Measurements from ENCODE around the gene F10. TPM values are rescaled to one million over a fixed set of nuclear protein-coding genes. Genes with fewer than 3 reads are reported as not detected.

Gene F10
- total RNA-seq, 5 donors from 2014 or later (not counting 1 experiment from before 2014, with no cell fraction given) = not detected

- H3K27me3 Mint-ChIP-seq = peaks cover 28 to 34% of the 10 kb centered on the region in 2 donors
- CTCF ChIA-PET = no interaction called here
These were observed 3.1 kb downstream of the F10 start for GRCh38 chr13:113125506-113126264.

GRCh38 chr13:113126265-113127150 lies 3.9 kb downstream of the F10 start:
- no peak overlapping the region for H3K4me3 Mint-ChIP-seq
- Histone ChIP-seq H3K4me3 (ENCODE audit: control insufficient read depth in 1 of 2, extremely low read depth in 1 of 2, low read length in 1 of 2) (no peak overlapping the region), H3K4me1 (ENCODE audit: control insufficient read depth in 1 of 2, extremely low read depth in 1 of 2, insufficient read depth in 2 of 2, low read length in 2 of 2) (peaks cover 0 to 11% of the 10 kb centered on the region in 2 experiments), H3K9me3 (no peaks in the 10 kb centered on the region), H3K27me3 (replicated peaks in 1 of 2; ENCODE audit: control insufficient read depth in 2 of 2, extremely low read depth in 1 of 2, insufficient read depth in 2 of 2, low read length in 1 of 2) (peaks cover 3 to 47% of the 10 kb centered on the region in 2 experiments), H3K27ac (ENCODE audit: low read length) (no peak overlapping the region), H3K36me3 (ENCODE audit: control insufficient read depth in 2 of 2, extremely low read depth in 1 of 2, insufficient read depth in 1 of 2, low read length in 1 of 2) (no peaks in the 10 kb centered on the region)
- no peaks in the 10 kb centered on the region for H3K9me3 Mint-ChIP-seq
- peaks cover 0 to 5% (median 0%) of the 10 kb centered on the region in 3 donors for H3K4me1 Mint-ChIP-seq
- no peaks in the 10 kb centered on the region for H3K36me3 Mint-ChIP-seq
- H3K27ac Mint-ChIP-seq = no peak overlapping the region
- no peak for ATAC-seq (replicated peaks in 1 of 4)
- peaks cover 28 to 34% of the 10 kb centered on the region in 2 donors for H3K27me3 Mint-ChIP-seq
- WGBS (ENCODE audit: insufficient coverage) = 83% methylated on average over 12 of the region's 18 CpGs
- ChIA-PET CTCF (no interaction called here), POLR2A (interaction anchor here in 1 of 2 donors (0.5 kb wide), 1 partner anchor 38 kb away, joined by 4 read pairs; no protein-coding TSS in a partner anchor)
- no peak for DNase-seq

More at GRCh38 chr13:113125506-113126264, 3.1 kb downstream of the F10 start:
- Mint-ChIP-seq H3K4me3 (no peak overlapping the region), H3K4me1 (peaks cover 0 to 5% (median 0%) of the 10 kb centered on the region in 3 donors), H3K9me3 (no peaks in the 10 kb centered on the region), H3K36me3 (no peaks in the 10 kb centered on the region), H3K27ac (no peak overlapping the region)
- Histone ChIP-seq H3K27ac (ENCODE audit: low read length) (no peak overlapping the region), H3K4me1 (ENCODE audit: control insufficient read depth in 1 of 2, extremely low read depth in 1 of 2, insufficient read depth in 2 of 2, low read length in 2 of 2) (peaks cover 0 to 11% of the 10 kb centered on the region in 2 experiments), H3K36me3 (ENCODE audit: control insufficient read depth in 2 of 2, extremely low read depth in 1 of 2, insufficient read depth in 1 of 2, low read length in 1 of 2) (no peaks in the 10 kb centered on the region), H3K27me3 (replicated peaks in 1 of 2; ENCODE audit: control insufficient read depth in 2 of 2, extremely low read depth in 1 of 2, insufficient read depth in 2 of 2, low read length in 1 of 2) (peaks cover 0 to 53% of the 10 kb centered on the region in 2 experiments), H3K4me3 (ENCODE audit: control insufficient read depth in 1 of 2, extremely low read depth in 1 of 2, low read length in 1 of 2) (no peak overlapping the region), H3K9me3 (no peaks in the 10 kb centered on the region)
- 83% methylated on average over 14 of the region's 19 CpGs for WGBS (ENCODE audit: insufficient coverage)
- DNase-seq = no peak
- POLR2A ChIA-PET = no interaction called here
- ATAC-seq (replicated peaks in 1 of 4) = peak in 1 of 4 experiments; percentile 19

- POLR2A ChIA-PET = no interaction called here
- WGBS (ENCODE audit: insufficient coverage) = 76% methylated on average over 21 of the region's 27 CpGs
- Histone ChIP-seq H3K4me1 (ENCODE audit: control insufficient read depth in 1 of 2, extremely low read depth in 1 of 2, insufficient read depth in 2 of 2, low read length in 2 of 2) (peaks cover 0 to 11% of the 10 kb centered on the region in 2 experiments), H3K9me3 (no peaks in the 10 kb centered on the region), H3K36me3 (ENCODE audit: control insufficient read depth in 2 of 2, extremely low read depth in 1 of 2, insufficient read depth in 1 of 2, low read length in 1 of 2) (no peaks in the 10 kb centered on the region), H3K27me3 (replicated peaks in 1 of 2; ENCODE audit: control insufficient read depth in 2 of 2, extremely low read depth in 1 of 2, insufficient read depth in 2 of 2, low read length in 1 of 2) (peaks cover 6 to 34% of the 10 kb centered on the region in 2 experiments), H3K27ac (ENCODE audit: low read length) (no peak overlapping the region), H3K4me3 (ENCODE audit: control insufficient read depth in 1 of 2, extremely low read depth in 1 of 2, low read length in 1 of 2) (peak overlapping the region; percentile 42 to 46)
- H3K4me1 Mint-ChIP-seq = peaks cover 0 to 5% (median 0%) of the 10 kb centered on the region in 3 donors
- CTCF ChIA-PET = no interaction called here
- H3K36me3 Mint-ChIP-seq = no peaks in the 10 kb centered on the region
- peaks cover 28 to 30% of the 10 kb centered on the region in 2 donors for H3K27me3 Mint-ChIP-seq
- H3K9me3 Mint-ChIP-seq = no peaks in the 10 kb centered on the region
- no peak overlapping the region for H3K27ac Mint-ChIP-seq
- no peak for ATAC-seq (replicated peaks in 1 of 4)
- peak overlapping the region in 1 of 3 donors; percentile 75 for H3K4me3 Mint-ChIP-seq
- DNase-seq = no peak
These were observed 6.9 kb downstream of the F10 start for GRCh38 chr13:113129480-113129879.

GRCh38 chr13:113129921-113130750 lies 7.5 kb downstream of the F10 start:
- Mint-ChIP-seq H3K4me3 (peak overlapping the region in 2 of 3 donors; percentile 37 to 75), H3K27ac (no peak overlapping the region), H3K4me1 (peaks cover 0 to 5% (median 0%) of the 10 kb centered on the region in 3 donors), H3K27me3 (peaks cover 28 to 30% of the 10 kb centered on the region in 2 donors), H3K9me3 (no peaks in the 10 kb centered on the region), H3K36me3 (no peaks in the 10 kb centered on the region)
- ChIA-PET POLR2A (no interaction called here), CTCF (no interaction called here)
- Histone ChIP-seq H3K9me3 (no peaks in the 10 kb centered on the region), H3K36me3 (ENCODE audit: control insufficient read depth in 2 of 2, extremely low read depth in 1 of 2, insufficient read depth in 1 of 2, low read length in 1 of 2) (no peaks in the 10 kb centered on the region), H3K27ac (ENCODE audit: low read length) (no peak overlapping the region), H3K4me3 (ENCODE audit: control insufficient read depth in 1 of 2, extremely low read depth in 1 of 2, low read length in 1 of 2) (peak overlapping the region; percentile 42 to 46), H3K27me3 (replicated peaks in 1 of 2; ENCODE audit: control insufficient read depth in 2 of 2, extremely low read depth in 1 of 2, insufficient read depth in 2 of 2, low read length in 1 of 2) (peaks cover 6 to 31% of the 10 kb centered on the region in 2 experiments), H3K4me1 (ENCODE audit: control insufficient read depth in 1 of 2, extremely low read depth in 1 of 2, insufficient read depth in 2 of 2, low read length in 2 of 2) (peaks cover 0 to 11% of the 10 kb centered on the region in 2 experiments)
- ATAC-seq (replicated peaks in 1 of 4) = peak in 3 of 4 experiments; percentile 27 to 64 (median 63)
- DNase-seq = peak in 7 of 35 experiments; percentile 18 to 31 (median 22)
- whole genome bisulfite sequencing (ENCODE audit: insufficient coverage) = 32% methylated on average over 42 of the region's 60 CpGs

- POLR2A ChIA-PET = no interaction called here
- Mint-ChIP-seq H3K27me3 (peaks cover 2 to 7% of the 10 kb centered on the region in 2 donors), H3K4me3 (no peak overlapping the region), H3K4me1 (no peaks in the 10 kb centered on the region), H3K9me3 (no peaks in the 10 kb centered on the region), H3K27ac (no peak overlapping the region), H3K36me3 (no peaks in the 10 kb centered on the region)
- H3K27me3 ChIP-seq (replicated peaks in 1 of 2; ENCODE audit: control insufficient read depth in 2 of 2, extremely low read depth in 1 of 2, insufficient read depth in 2 of 2, low read length in 1 of 2) = peaks cover 2 to 9% of the 10 kb centered on the region in 2 experiments
- H3K27ac ChIP-seq (ENCODE audit: low read length) = no peak overlapping the region
- H3K4me1 ChIP-seq (ENCODE audit: control insufficient read depth in 1 of 2, extremely low read depth in 1 of 2, insufficient read depth in 2 of 2, low read length in 2 of 2) = peaks cover 0 to under 1% of the 10 kb centered on the region in 2 experiments
- H3K4me3 ChIP-seq (ENCODE audit: control insufficient read depth in 1 of 2, extremely low read depth in 1 of 2, low read length in 1 of 2) = no peak overlapping the region
- WGBS (ENCODE audit: insufficient coverage) = 50% methylated on average over 1 of the region's 2 CpGs
- CTCF ChIA-PET = interaction anchor here in 1 of 2 donors (0.6 kb wide), 1 partner anchor 211 kb away, joined by 4 read pairs; no protein-coding TSS in a partner anchor
- no peaks in the 10 kb centered on the region for H3K36me3 ChIP-seq (ENCODE audit: control insufficient read depth in 2 of 2, extremely low read depth in 1 of 2, insufficient read depth in 1 of 2, low read length in 1 of 2)
- DNase-seq = no peak
- H3K9me3 ChIP-seq = no peaks in the 10 kb centered on the region
- no peak for ATAC-seq (replicated peaks in 1 of 4)
These were observed 12.7 kb downstream of the F10 start for GRCh38 chr13:113135281-113135760.

All from T-cell (primary cell).